HG02678 (cell line): ENCODE results near the gene USP17L28.
"Not testable (repeated sequence)": the region's sequence is repeated elsewhere in the genome, so short reads cannot be mapped to it uniquely, and the experiment has no call there.

Experiments
- ATAC-seq: cut with Tn5 transposase; IDR thresholded peaks from one replicate; pipeline ENCODE4 v1.9.1; 2021; ENCODE audit warnings: mild to moderate bottlenecking, moderate library complexity; ENCODE audit not compliant: unreplicated experiment

USP17L28 gene, protein sequence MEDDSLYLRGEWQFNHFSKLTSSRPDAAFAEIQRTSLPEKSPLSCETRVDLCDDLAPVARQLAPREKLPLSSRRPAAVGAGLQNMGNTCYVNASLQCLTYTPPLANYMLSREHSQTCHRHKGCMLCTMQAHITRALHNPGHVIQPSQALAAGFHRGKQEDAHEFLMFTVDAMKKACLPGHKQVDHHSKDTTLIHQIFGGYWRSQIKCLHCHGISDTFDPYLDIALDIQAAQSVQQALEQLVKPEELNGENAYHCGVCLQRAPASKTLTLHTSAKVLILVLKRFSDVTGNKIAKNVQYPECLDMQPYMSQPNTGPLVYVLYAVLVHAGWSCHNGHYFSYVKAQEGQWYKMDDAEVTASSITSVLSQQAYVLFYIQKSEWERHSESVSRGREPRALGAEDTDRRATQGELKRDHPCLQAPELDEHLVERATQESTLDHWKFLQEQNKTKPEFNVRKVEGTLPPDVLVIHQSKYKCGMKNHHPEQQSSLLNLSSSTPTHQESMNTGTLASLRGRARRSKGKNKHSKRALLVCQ

DNA sequence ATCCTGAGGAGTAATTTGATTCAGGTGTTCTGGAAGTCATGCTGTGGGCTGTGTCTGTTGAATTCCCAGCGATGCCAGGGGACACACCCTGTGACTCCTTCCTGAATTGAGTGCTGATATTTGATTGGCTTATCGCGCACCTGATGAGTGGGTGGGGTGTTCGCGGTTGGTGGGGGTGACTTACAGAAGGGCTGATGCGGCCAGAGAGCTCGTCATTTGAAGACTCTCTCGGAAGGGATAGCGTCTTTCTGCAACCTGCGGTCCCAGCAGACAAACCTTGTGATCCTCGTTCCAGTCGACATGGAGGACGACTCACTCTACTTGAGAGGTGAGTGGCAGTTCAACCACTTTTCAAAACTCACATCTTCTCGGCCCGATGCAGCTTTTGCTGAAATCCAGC, at the start of gene USP17L28:
TSS of gene USP17L28 (plus strand) at position 301 of the 400 bp plus-strand sequence. CDS start at position 301, 0 bp downstream.
- ATAC-seq: not testable (repeated sequence)

DNA sequence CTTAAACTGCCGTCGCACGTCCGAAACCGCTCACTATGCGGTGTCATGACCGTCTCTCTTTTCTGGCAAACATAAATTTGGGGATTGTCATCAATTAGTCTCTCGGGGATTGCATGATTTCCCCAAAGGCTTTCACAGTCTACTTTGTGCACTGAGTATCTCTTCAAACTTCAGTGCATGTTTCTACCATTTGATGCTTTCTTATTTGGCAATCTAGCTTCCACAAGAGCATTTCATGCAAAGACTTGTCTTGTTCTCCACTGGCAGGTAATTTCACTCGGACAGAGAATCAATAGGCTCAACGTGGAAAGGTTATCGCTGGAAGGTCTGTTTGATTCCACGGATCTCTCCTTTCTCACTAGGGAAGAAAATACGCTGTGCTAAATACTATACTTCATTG, 24.5 kb upstream of the USP17L28 start:
- ATAC-seq: not testable (repeated sequence)

DNA sequence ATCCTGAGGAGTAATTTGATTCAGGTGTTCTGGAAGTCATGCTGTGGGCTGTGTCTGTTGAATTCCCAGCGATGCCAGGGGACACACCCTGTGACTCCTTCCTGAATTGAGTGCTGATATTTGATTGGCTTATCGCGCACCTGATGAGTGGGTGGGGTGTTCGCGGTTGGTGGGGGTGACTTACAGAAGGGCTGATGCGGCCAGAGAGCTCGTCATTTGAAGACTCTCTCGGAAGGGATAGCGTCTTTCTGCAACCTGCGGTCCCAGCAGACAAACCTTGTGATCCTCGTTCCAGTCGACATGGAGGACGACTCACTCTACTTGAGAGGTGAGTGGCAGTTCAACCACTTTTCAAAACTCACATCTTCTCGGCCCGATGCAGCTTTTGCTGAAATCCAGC, 23.8 kb upstream of the USP17L28 start, which contains the start of gene USP17L24:
TSS of gene USP17L24 (plus strand) at position 301 of the 400 bp plus-strand sequence. CDS start at position 301, 0 bp downstream.
- ATAC-seq: not testable (repeated sequence)

DNA sequence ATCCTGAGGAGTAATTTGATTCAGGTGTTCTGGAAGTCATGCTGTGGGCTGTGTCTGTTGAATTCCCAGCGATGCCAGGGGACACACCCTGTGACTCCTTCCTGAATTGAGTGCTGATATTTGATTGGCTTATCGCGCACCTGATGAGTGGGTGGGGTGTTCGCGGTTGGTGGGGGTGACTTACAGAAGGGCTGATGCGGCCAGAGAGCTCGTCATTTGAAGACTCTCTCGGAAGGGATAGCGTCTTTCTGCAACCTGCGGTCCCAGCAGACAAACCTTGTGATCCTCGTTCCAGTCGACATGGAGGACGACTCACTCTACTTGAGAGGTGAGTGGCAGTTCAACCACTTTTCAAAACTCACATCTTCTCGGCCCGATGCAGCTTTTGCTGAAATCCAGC, 19.1 kb upstream of the USP17L28 start, which contains the start of gene USP17L25:
TSS of gene USP17L25 (plus strand) at position 301 of the 400 bp plus-strand sequence. CDS start at position 301, 0 bp downstream.
- ATAC-seq: not testable (repeated sequence)

DNA sequence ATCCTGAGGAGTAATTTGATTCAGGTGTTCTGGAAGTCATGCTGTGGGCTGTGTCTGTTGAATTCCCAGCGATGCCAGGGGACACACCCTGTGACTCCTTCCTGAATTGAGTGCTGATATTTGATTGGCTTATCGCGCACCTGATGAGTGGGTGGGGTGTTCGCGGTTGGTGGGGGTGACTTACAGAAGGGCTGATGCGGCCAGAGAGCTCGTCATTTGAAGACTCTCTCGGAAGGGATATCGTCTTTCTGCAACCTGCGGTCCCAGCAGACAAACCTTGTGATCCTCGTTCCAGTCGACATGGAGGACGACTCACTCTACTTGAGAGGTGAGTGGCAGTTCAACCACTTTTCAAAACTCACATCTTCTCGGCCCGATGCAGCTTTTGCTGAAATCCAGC, 14.3 kb upstream of the USP17L28 start, which contains the start of gene USP17L26:
TSS of gene USP17L26 (plus strand) at position 301 of the 400 bp plus-strand sequence. CDS start at position 301, 0 bp downstream.
- not testable (repeated sequence) for ATAC-seq

DNA sequence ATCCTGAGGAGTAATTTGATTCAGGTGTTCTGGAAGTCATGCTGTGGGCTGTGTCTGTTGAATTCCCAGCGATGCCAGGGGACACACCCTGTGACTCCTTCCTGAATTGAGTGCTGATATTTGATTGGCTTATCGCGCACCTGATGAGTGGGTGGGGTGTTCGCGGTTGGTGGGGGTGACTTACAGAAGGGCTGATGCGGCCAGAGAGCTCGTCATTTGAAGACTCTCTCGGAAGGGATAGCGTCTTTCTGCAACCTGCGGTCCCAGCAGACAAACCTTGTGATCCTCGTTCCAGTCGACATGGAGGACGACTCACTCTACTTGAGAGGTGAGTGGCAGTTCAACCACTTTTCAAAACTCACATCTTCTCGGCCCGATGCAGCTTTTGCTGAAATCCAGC, 9.6 kb upstream of the USP17L28 start, which contains the start of gene USP17L5:
TSS of gene USP17L5 (plus strand) at position 301 of the 400 bp plus-strand sequence. CDS start at position 301, 0 bp downstream.
- not testable (repeated sequence) for ATAC-seq

DNA sequence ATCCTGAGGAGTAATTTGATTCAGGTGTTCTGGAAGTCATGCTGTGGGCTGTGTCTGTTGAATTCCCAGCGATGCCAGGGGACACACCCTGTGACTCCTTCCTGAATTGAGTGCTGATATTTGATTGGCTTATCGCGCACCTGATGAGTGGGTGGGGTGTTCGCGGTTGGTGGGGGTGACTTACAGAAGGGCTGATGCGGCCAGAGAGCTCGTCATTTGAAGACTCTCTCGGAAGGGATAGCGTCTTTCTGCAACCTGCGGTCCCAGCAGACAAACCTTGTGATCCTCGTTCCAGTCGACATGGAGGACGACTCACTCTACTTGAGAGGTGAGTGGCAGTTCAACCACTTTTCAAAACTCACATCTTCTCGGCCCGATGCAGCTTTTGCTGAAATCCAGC, 4.8 kb upstream of the USP17L28 start, which contains the start of gene USP17L27:
TSS of gene USP17L27 (plus strand) at position 301 of the 400 bp plus-strand sequence. CDS start at position 301, 0 bp downstream.
- ATAC-seq: not testable (repeated sequence)

DNA sequence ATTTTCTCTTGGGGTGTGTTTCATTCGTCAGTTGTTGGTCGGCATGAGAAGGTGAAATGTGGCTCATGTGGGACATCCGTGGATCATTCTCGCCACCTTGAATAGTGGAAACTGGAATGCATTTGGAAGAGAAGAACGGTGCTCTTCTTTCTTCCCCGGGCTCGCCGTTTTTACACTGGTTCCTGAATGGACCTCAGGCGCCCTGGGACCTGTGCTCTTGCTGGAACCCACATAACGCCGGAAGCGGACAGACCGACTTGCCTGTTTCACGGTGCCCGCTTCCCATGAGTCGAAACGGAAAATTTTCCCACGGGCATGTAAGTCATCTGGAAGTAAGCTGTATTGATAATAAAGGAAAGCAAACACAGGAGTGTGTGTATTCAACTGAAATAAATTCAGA, 2.2 kb downstream of the USP17L28 start:
- ATAC-seq: not testable (repeated sequence)

DNA sequence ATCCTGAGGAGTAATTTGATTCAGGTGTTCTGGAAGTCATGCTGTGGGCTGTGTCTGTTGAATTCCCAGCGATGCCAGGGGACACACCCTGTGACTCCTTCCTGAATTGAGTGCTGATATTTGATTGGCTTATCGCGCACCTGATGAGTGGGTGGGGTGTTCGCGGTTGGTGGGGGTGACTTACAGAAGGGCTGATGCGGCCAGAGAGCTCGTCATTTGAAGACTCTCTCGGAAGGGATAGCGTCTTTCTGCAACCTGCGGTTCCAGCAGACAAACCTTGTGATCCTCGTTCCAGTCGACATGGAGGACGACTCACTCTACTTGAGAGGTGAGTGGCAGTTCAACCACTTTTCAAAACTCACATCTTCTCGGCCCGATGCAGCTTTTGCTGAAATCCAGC, 4.6 kb downstream of the USP17L28 start, which contains the start of gene USP17L29:
TSS of gene USP17L29 (plus strand) at position 301 of the 400 bp plus-strand sequence. CDS start at position 301, 0 bp downstream.
- ATAC-seq: not testable (repeated sequence)

DNA sequence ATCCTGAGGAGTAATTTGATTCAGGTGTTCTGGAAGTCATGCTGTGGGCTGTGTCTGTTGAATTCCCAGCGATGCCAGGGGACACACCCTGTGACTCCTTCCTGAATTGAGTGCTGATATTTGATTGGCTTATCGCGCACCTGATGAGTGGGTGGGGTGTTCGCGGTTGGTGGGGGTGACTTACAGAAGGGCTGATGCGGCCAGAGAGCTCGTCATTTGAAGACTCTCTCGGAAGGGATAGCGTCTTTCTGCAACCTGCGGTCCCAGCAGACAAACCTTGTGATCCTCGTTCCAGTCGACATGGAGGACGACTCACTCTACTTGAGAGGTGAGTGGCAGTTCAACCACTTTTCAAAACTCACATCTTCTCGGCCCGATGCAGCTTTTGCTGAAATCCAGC, 14.1 kb downstream of the USP17L28 start, which contains the start of gene USP17L30:
TSS of gene USP17L30 (plus strand) at position 301 of the 400 bp plus-strand sequence. CDS start at position 301, 0 bp downstream.
- not testable (repeated sequence) for ATAC-seq

DNA sequence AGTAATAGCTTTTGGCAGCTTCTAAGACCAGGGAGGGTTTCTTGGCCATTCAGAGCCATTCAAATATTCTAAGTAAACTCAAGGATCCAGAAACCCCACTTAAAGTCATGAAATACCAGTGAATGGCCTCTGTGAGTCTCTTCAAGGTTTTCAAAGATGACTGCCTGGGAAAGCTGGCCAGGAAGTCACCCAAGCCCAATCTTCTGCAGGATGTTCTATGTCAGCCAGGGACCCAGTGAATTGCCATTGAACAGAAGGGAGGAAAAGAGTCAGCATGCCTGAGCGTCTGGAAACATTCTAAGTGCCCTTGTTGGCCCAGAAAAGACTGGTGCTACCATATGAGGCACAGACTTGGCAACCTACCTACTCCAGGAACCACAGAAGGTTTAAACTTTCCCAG, 31.2 kb downstream of the USP17L28 start:
- not testable (repeated sequence) for ATAC-seq

DNA sequence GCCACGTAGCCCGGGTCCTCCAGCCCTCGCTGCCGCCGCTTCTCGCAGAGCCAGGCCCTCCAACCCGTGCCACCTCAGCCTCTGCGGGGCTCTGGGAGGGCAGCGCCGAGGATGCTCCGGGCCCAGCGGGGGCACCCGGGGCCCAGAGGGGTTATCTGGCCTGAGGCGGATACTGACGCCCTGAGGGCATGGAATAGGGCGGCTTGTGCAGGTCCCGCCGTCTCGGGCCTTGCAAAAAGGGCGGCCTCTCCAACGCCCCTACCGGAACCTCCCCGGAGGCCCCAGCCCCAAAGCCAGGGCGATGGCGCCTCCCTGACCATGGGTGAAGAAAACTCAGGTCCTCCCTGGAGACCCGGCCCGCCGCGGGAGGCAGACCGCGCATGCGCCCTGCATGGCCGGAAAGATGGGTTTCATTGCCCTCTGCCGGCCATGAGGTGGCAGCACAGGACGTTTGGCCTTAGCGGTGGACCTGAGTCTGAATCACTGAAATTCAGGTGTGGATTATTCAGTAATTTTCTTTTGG, 32.4 kb downstream of the USP17L28 start:
- not testable (repeated sequence) for ATAC-seq

DNA sequence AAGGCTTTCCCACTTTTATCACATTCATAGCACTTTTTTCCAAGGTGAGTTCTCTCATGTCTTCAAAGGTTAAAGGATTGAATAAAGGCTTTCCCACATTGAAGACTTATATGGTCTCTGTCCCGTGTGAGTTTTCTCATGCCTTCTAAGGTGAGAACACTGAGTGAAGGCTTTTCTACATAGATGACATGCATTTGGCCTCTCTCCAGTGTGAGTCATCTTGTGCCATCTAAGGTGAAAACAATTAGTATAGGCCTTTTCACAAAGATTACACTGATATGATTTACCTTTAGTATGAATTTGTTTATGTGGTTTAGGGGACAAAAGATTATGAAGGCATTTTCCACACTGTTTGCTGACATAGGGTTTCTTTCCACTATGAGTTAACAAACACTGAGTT, 35.4 kb downstream of the USP17L28 start:
- ATAC-seq: no peak

DNA sequence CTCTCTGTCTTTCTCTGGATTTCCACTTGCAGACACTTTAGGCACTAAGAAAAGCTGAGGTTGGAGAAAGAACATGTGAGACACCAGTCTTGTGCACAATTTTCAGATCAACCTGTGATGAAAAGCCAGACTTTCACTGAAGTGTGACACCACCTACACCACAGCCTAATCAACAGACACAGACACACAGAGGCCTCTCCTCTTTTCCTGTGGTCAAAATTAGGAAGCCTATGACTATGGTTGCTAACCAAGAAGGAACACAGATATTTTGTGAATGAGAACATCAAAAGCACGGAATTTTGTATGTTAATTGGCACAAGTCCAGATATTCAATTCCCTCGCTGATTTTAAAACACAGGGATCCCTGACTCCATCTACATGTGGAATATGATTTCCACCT, 40.3 kb downstream of the USP17L28 start:
- not testable (repeated sequence) for ATAC-seq
